H1 (cell line): ENCODE data around the gene ADD2. TPM values are rescaled to one million over a fixed set of nuclear protein-coding genes. Genes with fewer than 3 reads are reported as not detected.

ENCODE experiments used
- CHD1 ChIP-seq: IDR thresholded peaks from 2 replicates; pipeline ENCODE4 v1.6.1; 2012; ENCODE audit warnings: low read depth, low read length, improper control_type of control experiment
- E2F6 ChIP-seq: IDR thresholded peaks from 2 replicates; pipeline ENCODE4 v1.6.1; 2012; ENCODE audit warnings: inconsistent platforms
- KDM1A ChIP-seq: fragments of 200-600, 300-600 bp; sonication (generic); IDR thresholded peaks from 2 replicates; pipeline ENCODE4 v1.7.1; 2016; ENCODE audit warnings: mild to moderate bottlenecking, low read length, borderline replicate concordance
- KDM4A ChIP-seq: IDR thresholded peaks from one replicate; pipeline ENCODE4 v1.7.1; 2012; ENCODE audit warnings: low read depth, mild to moderate bottlenecking, moderate library complexity, low read length, inconsistent platforms; ENCODE audit not compliant: severe bottlenecking
- RFX5 ChIP-seq: IDR thresholded peaks from 2 replicates; pipeline ENCODE4 v1.6.1; 2011; ENCODE audit warnings: low read depth, low read length, improper control_type of control experiment, borderline replicate concordance
- SIN3A ChIP-seq, 2 experiments: IDR thresholded peaks in 1 of 2; conservative IDR thresholded peaks in 1 of 2; 2 replicates each; pipeline ENCODE4 v1.6.1; 2011 to 2012; ENCODE audit warnings: low read length in 2 of 2, improper control_type of control experiment in 1 of 2, low read depth in 1 of 2, mild to moderate bottlenecking in 1 of 2
- SIX5 ChIP-seq: IDR thresholded peaks from 2 replicates; pipeline ENCODE4 v1.6.1; 2011; ENCODE audit warnings: mild to moderate bottlenecking, low read depth, low read length
- TCF12 ChIP-seq: IDR thresholded peaks from 2 replicates; pipeline ENCODE4 v1.6.1; 2011; ENCODE audit warnings: low read depth, mild to moderate bottlenecking, low read length
- ZNF274 ChIP-seq: IDR thresholded peaks from 2 replicates; pipeline ENCODE4 v1.7.0; 2012; ENCODE audit warnings: low read length, borderline replicate concordance; ENCODE audit errors: extremely low read depth
- polyA plus RNA-seq, 7 experiments: library from polyadenylated mRNA; depleted of rRNA in 3 of 7; stranded (reverse) in 5 of 7; unstranded in 2 of 7; fragments of >200 nt in 5 of 7; fragments of 200-250 nt in 2 of 7; gene quantifications; 1 replicate in 5 of 7; 2 replicates in 1 of 7; 4 replicates in 1 of 7; pipeline versions ENCODE4 v1.2.1 to v1.2.3, GENCODE V29; 2011 to 2013; ENCODE audit warnings: missing spikeins in 2 of 7, mixed read lengths in 2 of 7
- total RNA-seq: library from RNA; stranded (reverse); fragmentation: NEBNext Ultra II Directional; extraction: Animal tissue kit (Norgen Biotek cat#: 25700); gene quantifications from 2 replicates; pipeline ENCODE4 v1.2.1, GENCODE V29; 2021
- TF ChIP-seq, protein P1 (sequence below): fragments of 300-600 bp; sonication (generic); IDR thresholded peaks from 2 replicates; pipeline ENCODE4 v1.7.1; 2012; ENCODE audit warnings: low read length, moderate library complexity, mild to moderate bottlenecking, inconsistent platforms; ENCODE audit not compliant: insufficient replicate concordance
- TF ChIP-seq, protein P2 (sequence below): IDR thresholded peaks from 2 replicates; pipeline ENCODE4 v1.6.1; 2012; ENCODE audit warnings: inconsistent platforms

ADD2 gene
- total and polyA plus RNA-seq, 2 of the 8 experiments (the other 6 are each of a cell fraction or from before 2014, with no cell fraction given): 58.5 to 170 TPM

GRCh38 chr2:70670626-70671025 is 97.4 kb downstream of the ADD2 start (continued):
- TF ChIP-seq, protein P1, sequence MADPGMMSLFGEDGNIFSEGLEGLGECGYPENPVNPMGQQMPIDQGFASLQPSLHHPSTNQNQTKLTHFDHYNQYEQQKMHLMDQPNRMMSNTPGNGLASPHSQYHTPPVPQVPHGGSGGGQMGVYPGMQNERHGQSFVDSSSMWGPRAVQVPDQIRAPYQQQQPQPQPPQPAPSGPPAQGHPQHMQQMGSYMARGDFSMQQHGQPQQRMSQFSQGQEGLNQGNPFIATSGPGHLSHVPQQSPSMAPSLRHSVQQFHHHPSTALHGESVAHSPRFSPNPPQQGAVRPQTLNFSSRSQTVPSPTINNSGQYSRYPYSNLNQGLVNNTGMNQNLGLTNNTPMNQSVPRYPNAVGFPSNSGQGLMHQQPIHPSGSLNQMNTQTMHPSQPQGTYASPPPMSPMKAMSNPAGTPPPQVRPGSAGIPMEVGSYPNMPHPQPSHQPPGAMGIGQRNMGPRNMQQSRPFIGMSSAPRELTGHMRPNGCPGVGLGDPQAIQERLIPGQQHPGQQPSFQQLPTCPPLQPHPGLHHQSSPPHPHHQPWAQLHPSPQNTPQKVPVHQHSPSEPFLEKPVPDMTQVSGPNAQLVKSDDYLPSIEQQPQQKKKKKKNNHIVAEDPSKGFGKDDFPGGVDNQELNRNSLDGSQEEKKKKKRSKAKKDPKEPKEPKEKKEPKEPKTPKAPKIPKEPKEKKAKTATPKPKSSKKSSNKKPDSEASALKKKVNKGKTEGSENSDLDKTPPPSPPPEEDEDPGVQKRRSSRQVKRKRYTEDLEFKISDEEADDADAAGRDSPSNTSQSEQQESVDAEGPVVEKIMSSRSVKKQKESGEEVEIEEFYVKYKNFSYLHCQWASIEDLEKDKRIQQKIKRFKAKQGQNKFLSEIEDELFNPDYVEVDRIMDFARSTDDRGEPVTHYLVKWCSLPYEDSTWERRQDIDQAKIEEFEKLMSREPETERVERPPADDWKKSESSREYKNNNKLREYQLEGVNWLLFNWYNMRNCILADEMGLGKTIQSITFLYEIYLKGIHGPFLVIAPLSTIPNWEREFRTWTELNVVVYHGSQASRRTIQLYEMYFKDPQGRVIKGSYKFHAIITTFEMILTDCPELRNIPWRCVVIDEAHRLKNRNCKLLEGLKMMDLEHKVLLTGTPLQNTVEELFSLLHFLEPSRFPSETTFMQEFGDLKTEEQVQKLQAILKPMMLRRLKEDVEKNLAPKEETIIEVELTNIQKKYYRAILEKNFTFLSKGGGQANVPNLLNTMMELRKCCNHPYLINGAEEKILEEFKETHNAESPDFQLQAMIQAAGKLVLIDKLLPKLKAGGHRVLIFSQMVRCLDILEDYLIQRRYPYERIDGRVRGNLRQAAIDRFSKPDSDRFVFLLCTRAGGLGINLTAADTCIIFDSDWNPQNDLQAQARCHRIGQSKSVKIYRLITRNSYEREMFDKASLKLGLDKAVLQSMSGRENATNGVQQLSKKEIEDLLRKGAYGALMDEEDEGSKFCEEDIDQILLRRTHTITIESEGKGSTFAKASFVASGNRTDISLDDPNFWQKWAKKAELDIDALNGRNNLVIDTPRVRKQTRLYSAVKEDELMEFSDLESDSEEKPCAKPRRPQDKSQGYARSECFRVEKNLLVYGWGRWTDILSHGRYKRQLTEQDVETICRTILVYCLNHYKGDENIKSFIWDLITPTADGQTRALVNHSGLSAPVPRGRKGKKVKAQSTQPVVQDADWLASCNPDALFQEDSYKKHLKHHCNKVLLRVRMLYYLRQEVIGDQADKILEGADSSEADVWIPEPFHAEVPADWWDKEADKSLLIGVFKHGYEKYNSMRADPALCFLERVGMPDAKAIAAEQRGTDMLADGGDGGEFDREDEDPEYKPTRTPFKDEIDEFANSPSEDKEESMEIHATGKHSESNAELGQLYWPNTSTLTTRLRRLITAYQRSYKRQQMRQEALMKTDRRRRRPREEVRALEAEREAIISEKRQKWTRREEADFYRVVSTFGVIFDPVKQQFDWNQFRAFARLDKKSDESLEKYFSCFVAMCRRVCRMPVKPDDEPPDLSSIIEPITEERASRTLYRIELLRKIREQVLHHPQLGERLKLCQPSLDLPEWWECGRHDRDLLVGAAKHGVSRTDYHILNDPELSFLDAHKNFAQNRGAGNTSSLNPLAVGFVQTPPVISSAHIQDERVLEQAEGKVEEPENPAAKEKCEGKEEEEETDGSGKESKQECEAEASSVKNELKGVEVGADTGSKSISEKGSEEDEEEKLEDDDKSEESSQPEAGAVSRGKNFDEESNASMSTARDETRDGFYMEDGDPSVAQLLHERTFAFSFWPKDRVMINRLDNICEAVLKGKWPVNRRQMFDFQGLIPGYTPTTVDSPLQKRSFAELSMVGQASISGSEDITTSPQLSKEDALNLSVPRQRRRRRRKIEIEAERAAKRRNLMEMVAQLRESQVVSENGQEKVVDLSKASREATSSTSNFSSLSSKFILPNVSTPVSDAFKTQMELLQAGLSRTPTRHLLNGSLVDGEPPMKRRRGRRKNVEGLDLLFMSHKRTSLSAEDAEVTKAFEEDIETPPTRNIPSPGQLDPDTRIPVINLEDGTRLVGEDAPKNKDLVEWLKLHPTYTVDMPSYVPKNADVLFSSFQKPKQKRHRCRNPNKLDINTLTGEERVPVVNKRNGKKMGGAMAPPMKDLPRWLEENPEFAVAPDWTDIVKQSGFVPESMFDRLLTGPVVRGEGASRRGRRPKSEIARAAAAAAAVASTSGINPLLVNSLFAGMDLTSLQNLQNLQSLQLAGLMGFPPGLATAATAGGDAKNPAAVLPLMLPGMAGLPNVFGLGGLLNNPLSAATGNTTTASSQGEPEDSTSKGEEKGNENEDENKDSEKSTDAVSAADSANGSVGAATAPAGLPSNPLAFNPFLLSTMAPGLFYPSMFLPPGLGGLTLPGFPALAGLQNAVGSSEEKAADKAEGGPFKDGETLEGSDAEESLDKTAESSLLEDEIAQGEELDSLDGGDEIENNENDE: no peak
- TF ChIP-seq CHD1: no peak
- TF ChIP-seq, protein P2, sequence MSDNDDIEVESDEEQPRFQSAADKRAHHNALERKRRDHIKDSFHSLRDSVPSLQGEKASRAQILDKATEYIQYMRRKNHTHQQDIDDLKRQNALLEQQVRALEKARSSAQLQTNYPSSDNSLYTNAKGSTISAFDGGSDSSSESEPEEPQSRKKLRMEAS: no peak
- no peak for TF ChIP-seq RFX5
- TF ChIP-seq ZNF274: no peak
- no peak for TF ChIP-seq KDM4A
- TF ChIP-seq KDM1A: no peak
- TF ChIP-seq E2F6: no peak
- TF ChIP-seq SIX5: no peak
- TF ChIP-seq SIN3A (conservative IDR thresholded peaks at IDR 0.05 in 1 of 2, IDR thresholded peaks at IDR 0.05 in 1 of 2; ENCODE audit: low read depth in 1 of 2, low read length in 2 of 2): no peak
- no peak for TF ChIP-seq TCF12
